ENCODE data around the gene WEE2.
"Not testable (repeated sequence)": the region's sequence is repeated elsewhere in the genome, so short reads cannot be mapped to it uniquely, and the experiment has no call there.

Gene WEE2

DNA sequence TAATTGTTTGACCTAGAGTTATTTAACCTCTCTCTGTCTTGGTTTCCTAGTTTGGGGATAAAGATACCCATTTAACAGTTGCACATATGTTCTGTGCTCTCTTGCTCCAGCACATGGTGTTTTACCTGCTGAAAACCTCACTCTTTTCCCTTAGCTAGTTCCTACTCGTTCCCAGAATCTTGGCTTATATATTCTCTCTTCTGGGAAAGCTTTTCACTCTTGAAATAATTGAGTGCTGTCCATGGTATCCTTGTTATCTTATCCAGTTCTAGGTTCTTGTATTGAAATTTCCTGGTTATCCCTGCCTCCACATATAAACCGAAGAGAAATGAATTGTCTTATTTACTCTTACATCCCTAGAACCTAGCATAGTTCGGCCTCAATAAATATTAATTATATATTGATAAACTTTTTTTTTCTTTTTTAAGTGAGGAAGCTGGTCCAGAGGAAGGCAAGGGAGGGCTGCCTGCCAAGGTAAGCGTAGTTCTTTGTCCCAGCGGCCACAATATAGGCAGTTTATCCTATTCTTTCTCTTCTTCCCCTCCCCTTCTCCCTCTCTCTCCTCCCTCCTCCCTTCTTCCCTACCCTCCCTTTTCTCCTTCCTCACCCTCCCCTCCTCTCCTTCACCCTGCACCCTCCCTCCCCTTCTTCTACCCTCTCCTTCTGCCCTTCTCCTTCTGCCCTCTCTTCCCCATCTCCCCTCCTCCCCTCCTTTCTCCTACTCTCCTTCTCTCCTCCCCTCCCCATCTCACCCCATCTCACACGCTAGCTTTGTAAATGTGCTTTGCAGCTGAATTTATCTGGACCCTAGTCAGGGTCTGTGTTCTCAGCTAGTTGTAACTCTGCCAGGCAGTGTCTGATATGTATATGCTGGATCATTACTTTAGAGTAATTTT, 7.9 kb downstream of the WEE2 start:
- no peak for DNase-seq

DNA sequence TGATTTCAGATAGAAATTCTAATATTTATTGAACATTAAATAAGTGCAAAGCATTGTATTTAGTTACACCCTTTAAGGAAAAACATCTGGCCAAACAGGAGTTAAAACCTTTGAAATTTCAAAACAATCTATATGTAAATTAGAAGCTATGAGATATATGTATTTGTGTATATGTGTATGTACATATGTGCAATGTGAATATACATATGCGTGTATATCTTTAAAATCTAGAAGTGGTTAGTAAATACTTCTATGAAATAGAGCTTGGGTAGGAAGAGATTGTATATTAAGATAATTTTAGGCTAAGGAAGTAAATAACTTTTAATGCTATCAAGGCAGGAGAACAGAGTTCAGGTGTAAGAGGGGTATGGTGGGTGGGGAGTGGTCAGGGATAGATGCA, 9.3 kb downstream of the WEE2 start:
- DNase-seq, result no peak

DNA sequence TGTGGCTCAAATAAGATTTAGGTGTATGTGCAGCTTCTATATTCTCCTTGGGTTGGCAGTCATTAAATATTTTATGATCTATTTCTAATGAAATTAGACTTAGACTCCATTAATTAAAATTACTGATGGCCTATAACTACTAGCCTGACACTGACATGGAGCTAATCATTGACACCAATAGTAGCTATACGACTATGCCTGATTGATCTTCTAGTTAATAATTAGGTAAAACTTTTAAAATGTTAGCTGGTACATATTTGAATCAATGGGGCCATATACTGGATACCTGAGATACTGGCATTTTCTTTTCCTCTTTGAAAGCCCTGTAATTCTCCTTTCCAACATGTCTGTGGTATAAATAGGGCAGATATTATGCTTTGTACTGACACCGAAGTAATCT, 14.4 kb downstream of the WEE2 start:
- DNase-seq, result no peak

DNA sequence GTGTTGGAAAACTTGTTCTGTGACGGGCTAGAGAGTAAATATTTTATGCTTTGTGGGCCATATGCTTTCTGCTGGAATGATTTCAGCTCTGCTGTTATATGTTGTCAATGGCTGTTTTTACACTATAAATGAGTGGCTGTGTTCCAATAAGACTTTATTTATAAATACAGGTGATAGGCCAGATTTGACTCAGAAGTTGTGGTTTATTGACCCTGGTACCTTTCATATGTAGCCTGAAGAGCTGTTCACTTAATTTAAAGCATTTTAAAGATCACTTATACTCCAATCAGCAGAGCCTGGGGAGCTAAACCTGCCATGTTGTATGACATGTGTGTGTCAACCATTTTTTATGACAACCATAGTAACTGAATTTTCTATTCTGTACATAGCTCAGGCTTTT, 20.9 kb downstream of the WEE2 start:
- no peak for DNase-seq

DNA sequence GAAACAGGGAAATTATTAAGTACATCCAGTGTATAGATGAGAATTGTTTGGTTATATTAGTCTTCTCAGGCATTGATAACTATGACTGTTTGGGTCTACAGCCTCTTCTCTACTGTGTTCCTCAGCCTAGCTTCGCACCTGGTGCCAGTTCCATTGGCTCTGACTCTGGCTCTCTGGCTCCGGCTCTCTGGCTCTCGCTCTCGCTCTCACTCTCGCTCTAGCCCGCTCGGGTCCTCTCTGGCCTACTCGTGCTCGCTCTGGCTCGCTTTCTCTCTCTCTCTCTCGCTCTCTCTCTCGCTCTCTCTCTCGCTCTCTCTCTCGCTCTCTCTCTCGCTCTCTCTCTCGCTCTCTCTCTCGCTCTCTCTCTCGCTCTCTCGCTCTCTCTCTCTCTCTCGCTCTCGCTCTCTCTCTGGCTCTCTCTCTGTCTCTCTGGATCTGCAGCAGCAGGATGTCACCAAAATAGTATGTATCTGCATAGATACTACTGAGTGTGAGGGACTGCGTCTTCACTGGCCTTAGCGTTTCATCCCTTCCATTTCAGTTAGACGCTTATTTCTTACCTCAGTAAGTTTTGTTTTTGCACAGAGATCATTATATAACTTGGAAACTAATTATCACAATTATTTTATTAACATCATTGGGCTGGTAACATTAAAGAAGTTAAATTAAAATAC, 23.5 kb downstream of the WEE2 start:
- no peak for DNase-seq

DNA sequence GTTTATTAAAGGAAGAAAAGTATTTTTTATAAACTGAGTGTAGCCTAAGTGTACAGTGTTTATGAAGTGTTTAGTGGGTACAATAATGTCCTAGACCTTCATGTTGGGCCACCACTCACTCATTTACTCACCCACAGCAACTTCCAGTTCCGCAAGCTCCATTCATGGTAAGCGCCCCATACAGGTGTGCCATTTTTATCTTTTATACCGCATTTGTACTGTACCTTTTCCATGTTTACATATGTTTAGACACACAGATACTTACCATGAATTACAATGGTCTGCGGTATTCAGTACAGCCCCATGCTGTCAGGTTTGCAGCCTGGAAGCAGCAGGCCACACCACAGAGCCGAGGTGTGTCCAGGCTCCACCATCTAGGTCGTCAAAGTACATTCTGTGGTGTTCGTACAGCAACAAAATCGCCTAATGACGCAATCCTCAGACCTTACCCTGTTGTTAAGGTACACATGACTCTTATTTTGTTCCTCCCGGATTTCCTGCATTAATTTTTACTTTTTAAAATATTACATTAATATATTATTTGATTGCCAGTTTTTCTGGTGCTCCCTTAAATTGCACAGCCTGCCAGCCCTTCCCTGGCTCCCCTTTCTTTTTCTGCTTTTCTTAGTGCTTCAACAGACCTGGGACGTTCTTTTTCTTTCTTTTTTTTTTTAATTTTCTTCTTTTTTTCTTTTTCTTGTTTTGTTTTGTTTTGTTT, 29.1 kb downstream of the WEE2 start:
- DNase-seq, result peak; percentile 4

DNA sequence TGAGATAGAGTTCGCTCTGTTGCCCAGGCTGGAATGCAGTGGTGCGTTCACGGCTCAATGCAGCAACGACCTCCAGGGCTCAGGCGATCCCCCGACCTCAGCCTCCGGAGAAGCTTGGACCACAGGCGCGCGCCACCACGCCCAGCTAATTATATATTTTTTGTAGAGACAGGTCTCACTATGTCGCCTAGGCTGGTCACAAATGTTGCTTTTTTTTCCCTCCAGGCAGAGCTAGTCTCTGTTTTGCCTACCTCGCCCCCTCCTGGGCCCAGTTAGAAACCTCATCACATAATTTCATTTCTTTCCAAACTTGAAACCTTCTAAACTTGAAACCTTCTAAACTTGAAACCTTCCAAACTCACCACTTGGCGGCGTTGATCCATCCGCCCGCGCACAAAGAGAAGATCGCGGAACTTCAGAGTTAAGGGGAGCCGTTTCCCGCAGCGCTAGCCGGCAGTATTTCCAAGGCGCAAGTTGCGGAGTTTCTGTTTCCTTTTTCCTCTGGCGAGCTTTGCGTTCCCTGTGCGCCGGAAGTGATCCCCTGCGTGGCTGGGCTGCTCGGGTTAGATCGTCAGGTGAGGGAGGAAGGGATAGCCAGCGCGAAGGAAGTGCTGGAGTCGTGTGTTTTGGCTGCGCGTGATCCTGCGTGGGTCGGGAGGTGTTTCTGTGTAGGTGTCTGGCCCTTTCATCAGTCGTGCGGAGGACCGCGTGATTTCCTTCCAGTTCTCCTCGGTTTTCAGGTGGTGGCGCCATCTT, 29.9 kb downstream of the WEE2 start, which contains the start of gene SSBP1:
Gene SSBP1, plus strand, starts transcription at position 523 of the 756 bp plus-strand sequence. CDS start 809 bp downstream, outside the sequence.
- peak; percentile 96 for DNase-seq

DNA sequence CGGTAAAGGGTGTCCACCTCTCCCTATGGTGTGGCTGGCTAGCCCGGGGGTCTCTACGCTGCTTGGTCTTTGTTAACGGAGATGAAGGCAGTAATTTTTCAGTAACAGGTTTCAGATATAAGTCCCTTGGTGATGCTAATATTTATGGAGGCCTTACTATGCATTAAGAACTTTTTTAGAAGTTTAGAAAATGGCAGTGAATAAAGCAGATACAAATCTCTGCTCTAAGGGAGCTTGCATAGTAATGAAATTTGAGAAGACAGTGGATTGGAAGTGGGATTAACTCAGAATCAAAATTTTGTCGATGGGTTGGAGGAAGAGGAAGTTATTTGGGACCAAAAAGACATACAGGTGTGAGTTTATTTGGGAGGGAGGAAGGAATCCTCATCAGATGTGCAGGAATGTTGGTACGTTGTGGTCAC, 30.4 kb downstream of the WEE2 start:
- DNase-seq, result no peak

DNA sequence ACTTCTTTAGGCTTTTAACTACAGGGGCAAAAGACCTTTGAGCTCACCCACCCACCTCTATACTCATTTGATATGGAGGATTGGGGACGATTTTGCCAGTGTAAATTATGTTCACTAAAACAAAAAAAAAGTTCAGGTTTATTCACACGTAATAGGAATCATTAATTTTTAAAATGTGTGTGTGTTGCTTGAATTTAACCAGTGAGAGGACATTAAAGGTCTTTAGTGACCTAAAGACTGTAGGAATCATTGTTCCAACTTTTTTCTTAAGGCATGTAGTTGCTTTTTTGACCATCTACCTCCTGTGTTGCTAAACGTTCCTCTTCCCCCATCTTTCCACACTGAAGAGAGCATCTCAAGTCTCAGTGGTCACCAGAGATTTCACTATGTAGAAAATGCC, 31.1 kb downstream of the WEE2 start:
- DNase-seq, result no peak

DNA sequence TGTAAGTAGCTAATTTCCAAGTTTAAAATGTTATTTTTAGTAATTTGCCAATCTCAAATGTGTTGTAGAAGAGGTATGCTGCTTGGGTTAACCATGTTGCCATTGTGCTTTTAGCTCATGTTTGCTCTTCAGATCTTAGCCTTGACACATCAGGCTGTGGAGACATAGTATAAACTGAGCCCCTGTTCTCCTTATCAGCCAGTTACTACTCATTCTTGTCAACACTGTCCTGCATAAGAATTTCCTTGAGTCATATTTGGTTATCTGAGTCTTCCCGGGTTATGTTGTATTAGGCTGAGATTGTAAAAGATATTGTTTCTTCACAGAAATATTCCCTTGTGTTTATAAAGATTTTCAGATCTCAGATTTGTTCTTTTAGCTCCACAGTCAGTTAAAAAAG, 34.1 kb downstream of the WEE2 start:
- DNase-seq, result no peak

DNA sequence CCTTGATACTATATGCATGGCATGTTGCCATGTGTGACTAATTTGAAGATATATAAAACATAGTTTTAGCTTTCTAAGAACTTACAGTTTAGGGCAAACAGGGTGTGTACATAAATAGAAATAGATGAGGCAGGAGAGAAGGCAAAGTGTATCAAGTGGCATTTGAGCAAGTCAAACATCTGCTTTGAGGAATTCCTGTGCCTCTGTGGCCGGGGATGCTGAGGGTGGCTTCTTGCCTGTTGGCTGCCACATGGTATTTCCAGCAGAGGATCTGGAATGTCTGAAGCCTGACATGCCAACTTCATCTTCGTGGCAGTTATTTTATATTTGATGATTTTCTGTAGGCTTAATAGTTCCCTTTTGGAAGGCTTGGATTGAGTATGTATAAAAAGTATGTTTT, 36.0 kb downstream of the WEE2 start:
- no peak for DNase-seq

DNA sequence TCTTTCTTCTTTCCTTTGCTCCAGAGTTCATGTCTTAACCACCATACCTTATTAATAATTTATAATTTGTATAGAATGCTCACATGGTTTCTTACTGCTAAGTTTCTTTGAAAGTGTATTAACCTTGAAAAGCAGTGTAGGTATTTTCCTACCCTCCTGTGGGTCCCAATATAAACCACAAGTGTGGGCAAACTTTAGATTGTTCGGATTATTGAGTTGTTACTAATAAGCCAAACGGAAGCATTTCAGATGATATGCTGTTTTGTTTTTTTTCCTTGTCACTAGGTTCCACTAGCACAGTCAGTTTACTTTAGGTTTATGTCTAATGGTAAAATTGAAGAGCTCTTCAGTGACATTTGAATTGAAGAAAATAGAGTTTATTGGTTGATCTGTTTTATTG, 40.2 kb downstream of the WEE2 start:
- DNase-seq, result no peak

DNA sequence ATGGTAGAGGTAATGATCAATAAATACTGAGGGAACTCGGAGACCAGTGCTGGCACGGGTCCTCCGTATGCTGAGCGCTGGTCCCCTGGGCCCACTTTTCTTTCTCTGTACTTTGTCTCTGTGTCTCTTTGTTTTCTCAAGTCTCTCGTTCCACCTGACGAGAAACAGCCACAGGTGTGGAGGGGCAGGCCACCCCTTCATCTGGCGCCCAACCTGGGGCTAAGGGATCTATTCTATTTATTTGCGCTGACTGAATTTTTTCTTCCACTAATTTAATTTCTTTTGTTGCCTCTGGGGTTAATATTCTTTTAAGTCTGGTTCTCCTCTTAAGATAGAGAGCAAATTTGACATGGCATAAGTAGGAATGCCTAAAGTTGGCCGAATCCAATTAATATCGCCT, 43.8 kb downstream of the WEE2 start:
- not testable (repeated sequence) for DNase-seq

DNA sequence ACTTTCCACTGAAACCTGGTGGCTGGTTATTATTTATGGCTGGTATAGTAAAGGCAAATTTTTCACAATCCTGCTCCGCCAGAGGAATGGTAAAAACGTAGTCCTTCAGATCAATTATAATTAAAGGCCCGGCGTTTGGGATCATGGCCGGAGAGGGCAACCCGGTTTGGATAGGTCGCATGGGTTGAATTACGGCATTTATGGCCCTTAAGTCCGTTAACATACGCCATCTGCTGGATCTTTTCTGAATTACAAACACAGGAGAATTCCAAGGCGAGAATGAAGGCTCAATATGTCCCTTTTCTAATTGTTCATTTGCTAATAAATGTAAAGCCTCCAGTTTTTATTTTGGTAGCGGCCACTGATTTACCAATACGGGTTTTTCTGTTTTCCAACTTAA, 44.5 kb downstream of the WEE2 start:
- DNase-seq, result no peak

DNA sequence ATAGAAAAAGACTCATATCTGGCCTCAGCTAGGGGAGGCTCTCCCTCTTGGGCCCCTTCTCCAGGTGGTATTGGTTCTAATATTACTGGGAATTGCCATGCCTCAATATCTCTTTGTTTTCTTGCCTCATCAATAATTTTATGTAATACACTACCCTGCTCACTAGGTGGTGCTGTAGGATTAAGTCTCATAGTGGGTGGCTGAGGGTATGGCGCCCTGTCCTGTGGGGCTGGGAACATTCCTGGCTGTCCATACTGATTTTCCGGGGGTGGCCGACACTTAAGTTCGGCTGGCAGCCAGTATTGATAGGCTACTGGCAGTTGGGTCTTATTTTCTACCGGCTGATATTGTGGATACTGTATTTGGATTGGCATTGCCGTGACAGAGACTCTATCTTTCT, 46.8 kb downstream of the WEE2 start:
- DNase-seq, result no peak

DNA sequence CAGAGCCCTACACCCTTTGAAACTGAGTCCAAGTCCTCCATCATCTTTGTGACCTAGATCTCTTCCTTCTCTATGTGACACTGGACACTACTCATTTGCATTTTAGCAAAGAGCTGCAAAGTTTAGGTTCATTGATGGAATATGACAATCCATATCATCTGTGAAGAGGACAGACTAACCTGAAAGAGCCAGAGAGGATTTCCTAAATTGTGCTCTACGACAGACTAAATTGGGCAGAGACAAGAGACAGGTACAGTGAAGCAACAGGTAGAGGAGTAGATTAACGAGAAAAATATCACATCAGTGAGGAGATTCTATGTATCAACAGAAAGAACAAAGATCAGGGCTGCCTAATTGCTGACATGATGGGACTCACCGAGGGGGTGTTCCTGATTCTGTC, 55.6 kb downstream of the WEE2 start, which contains the start of gene TAS2R3:
Gene TAS2R3, plus strand, starts transcription at position 301 of the 400 bp plus-strand sequence. Its CDS starts 62 bp downstream, at position 363.
- DNase-seq, result no peak

DNA sequence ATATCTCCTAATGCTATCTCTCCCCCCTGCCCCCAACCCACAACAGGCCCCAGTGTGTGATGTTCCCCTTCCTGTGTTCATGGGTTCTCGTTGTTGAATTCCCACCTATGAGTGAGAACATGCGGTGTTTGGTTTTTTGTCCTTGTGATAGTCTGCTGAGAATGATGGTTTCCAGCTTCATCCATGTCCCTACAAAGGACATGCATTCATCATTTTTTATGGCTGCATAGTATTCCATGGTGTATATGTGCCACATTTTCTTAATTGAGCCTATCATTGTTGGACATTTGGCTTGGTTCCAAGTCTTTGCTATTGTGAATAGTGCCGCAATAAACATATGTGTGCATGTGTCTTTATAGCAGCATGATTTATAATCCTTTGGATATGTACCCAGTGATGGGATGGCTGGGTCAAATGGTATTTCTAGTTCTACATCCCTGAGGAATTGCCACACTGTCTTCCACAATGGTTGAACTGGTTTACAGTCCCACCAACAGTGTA, 62.0 kb downstream of the WEE2 start:
- not testable (repeated sequence) for DNase-seq

DNA sequence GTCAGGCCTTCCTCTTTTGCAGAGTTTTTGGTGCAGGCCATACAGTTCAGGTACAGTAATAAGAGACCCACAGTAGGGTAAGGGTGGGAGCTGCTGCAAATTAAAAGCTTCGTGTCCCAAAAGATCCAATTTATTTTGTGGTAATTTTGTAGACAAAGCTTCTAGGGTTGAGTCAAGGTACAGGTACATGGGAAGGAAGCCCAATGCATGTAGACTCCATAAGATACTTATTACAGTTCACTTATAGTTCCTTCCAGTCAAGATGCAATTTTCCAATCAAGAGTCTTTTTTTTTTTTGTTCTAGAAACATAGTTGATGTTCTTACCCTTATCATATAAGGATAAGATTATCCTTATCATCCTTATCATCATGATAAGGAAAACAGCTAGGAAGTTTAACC, 68.2 kb downstream of the WEE2 start, which contains the start of gene TAS2R4:
Gene TAS2R4, plus strand, starts transcription at position 301 of the 400 bp plus-strand sequence. CDS start 1,815 bp downstream, outside the sequence.
- DNase-seq, result no peak

Data from NCI-H774 (cell line).